GM12892 (cell line): ENCODE measurements around the gene SORCS2.

Source experiments
- POLR2A ChIP-seq: IDR thresholded peaks from 2 replicates; pipeline ENCODE4 v1.6.1; 2011; ENCODE audit warnings: low read depth, low read length, control low read depth
- POLR2AphosphoS5 ChIP-seq: IDR thresholded peaks from 2 replicates; pipeline ENCODE4 v1.6.1; 2011; ENCODE audit warnings: low read depth, low read length, control low read depth

DNA sequence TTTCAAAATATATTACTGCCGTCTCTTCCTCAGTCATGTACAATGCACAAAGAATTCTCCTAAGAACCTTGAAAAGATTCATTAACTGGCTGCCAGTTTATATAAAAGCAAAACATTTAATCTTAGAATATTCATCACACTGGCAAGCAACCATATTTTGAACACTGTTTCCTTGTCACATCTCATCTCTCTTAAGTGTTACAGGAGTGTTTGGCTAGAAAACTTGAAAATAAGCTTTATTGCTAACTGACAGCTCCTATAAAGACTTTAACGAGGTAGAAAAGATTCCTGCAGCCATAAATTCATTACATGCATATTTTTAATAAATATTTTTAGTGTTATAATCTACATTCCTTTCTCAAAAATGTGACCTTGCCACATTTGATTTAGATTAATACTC is 597.7 kb downstream of the SORCS2 start:
- TF ChIP-seq POLR2AphosphoS5 (no peak), POLR2A (no peak)
